H9 (cell line): ENCODE results near the gene CYP39A1. TPM values are rescaled to one million over a fixed set of nuclear protein-coding genes. Genes with fewer than 3 reads are reported as not detected.

Experiments
- DNase-seq: peaks from one replicate; pipeline ENCODE4 v3.0.0-alpha.2; 2017
- H2AFZ ChIP-seq: one replicate; pipeline ENCODE4 v1.6.1; 2013; ENCODE audit warnings: mild to moderate bottlenecking, low read length, control low read depth, moderate library complexity
- H2AK5ac ChIP-seq: 2 replicates; pipeline ENCODE4 v1.6.1; 2013; ENCODE audit warnings: low read length, control low read depth, mixed read lengths; ENCODE audit not compliant: insufficient read length
- H2BK120ac ChIP-seq: one replicate; pipeline ENCODE4 v1.6.1; 2013; ENCODE audit warnings: low read depth, mild to moderate bottlenecking, low read length, control low read depth, inconsistent platforms; ENCODE audit not compliant: poor library complexity, severe bottlenecking
- H2BK12ac ChIP-seq: 2 replicates; pipeline ENCODE4 v1.6.1; 2013; ENCODE audit warnings: low read length, control low read depth, mixed read lengths, low read depth; ENCODE audit not compliant: insufficient read length
- H2BK15ac ChIP-seq: 2 replicates; pipeline ENCODE4 v1.6.1; 2013; ENCODE audit warnings: low read depth, low read length, control low read depth
- H2BK20ac ChIP-seq: one replicate; pipeline ENCODE4 v1.6.1; 2013; ENCODE audit warnings: low read depth, mild to moderate bottlenecking, low read length, control low read depth, inconsistent platforms; ENCODE audit not compliant: poor library complexity, severe bottlenecking
- H2BK5ac ChIP-seq: 2 replicates; pipeline ENCODE4 v1.6.1; 2013; ENCODE audit warnings: low read length, control low read depth, mixed read lengths; ENCODE audit not compliant: insufficient read length
- H3K14ac ChIP-seq: 2 replicates; pipeline ENCODE4 v1.6.1; 2013; ENCODE audit warnings: low read length, control low read depth; ENCODE audit not compliant: insufficient read depth
- H3K18ac ChIP-seq: 2 replicates; pipeline ENCODE4 v1.6.1; 2013; ENCODE audit warnings: low read depth, mild to moderate bottlenecking, mixed read lengths, low read length, control low read depth; ENCODE audit not compliant: insufficient read length
- H3K23ac ChIP-seq: 2 replicates; pipeline ENCODE4 v1.6.1; 2013; ENCODE audit warnings: low read length, control low read depth, mixed read lengths, low read depth; ENCODE audit not compliant: insufficient read length
- H3K23me2 ChIP-seq: 2 replicates; pipeline ENCODE4 v1.6.1; 2013; ENCODE audit warnings: low read depth, mild to moderate bottlenecking, mixed read lengths, low read length, control low read depth; ENCODE audit not compliant: insufficient read length, poor library complexity, severe bottlenecking
- H3K27ac ChIP-seq: 2 replicates; pipeline ENCODE4 v1.5.1; 2013; ENCODE audit warnings: low read length, control low read depth, mixed read lengths, low read depth; ENCODE audit not compliant: insufficient read length
- H3K27me3 ChIP-seq: 2 replicates; pipeline ENCODE4 v1.6.1; 2013; ENCODE audit warnings: low read length, control low read depth, inconsistent platforms; ENCODE audit not compliant: insufficient read depth
- H3K4ac ChIP-seq: 2 replicates; pipeline ENCODE4 v1.6.1; 2013; ENCODE audit warnings: low read depth, mild to moderate bottlenecking, control low read depth, inconsistent platforms, low read length, moderate library complexity
- H3K4me1 ChIP-seq: 2 replicates; pipeline ENCODE4 v1.6.1; 2013; ENCODE audit warnings: low read length, control low read depth, inconsistent platforms; ENCODE audit not compliant: insufficient read depth
- H3K4me2 ChIP-seq: 2 replicates; pipeline ENCODE4 v1.6.1; 2013; ENCODE audit warnings: low read length, control low read depth, mixed read lengths; ENCODE audit not compliant: insufficient read length, insufficient read depth
- H3K56ac ChIP-seq: 2 replicates; pipeline ENCODE4 v1.6.1; 2013; ENCODE audit warnings: low read depth, mild to moderate bottlenecking, mixed read lengths, low read length, control low read depth; ENCODE audit not compliant: insufficient read length
- H3K79me1 ChIP-seq: 2 replicates; pipeline ENCODE4 v1.6.1; 2013; ENCODE audit warnings: low read depth, mild to moderate bottlenecking, moderate library complexity, low read length, control low read depth, inconsistent platforms; ENCODE audit not compliant: insufficient read depth, poor library complexity, severe bottlenecking
- H3K79me2 ChIP-seq: 2 replicates; pipeline ENCODE4 v1.6.1; 2013; ENCODE audit warnings: low read length, control low read depth, inconsistent platforms; ENCODE audit not compliant: insufficient read depth
- H3K9ac ChIP-seq: 2 replicates; pipeline ENCODE4 v1.6.1; 2013; ENCODE audit warnings: low read length, control low read depth, mixed read lengths; ENCODE audit not compliant: insufficient read length; ENCODE audit errors: extremely low read depth
- H3K9me3 ChIP-seq: one replicate; pipeline ENCODE4 v1.6.1; 2013; ENCODE audit warnings: low read depth, low read length, inconsistent platforms; ENCODE audit not compliant: control insufficient read depth
- H3T11ph ChIP-seq: one replicate; pipeline ENCODE4 v1.6.1; 2013; ENCODE audit warnings: mild to moderate bottlenecking, low read length, control low read depth, inconsistent platforms
- H4K20me1 ChIP-seq: one replicate; pipeline ENCODE4 v1.6.1; 2013; ENCODE audit not compliant: control insufficient read depth, insufficient read length, insufficient read depth
- H4K5ac ChIP-seq: 2 replicates; pipeline ENCODE4 v1.6.1; 2013; ENCODE audit warnings: low read depth, mild to moderate bottlenecking, mixed read lengths, low read length, control low read depth; ENCODE audit not compliant: insufficient read length
- H4K8ac ChIP-seq: replicated peaks from 2 replicates; pipeline ENCODE4 v1.6.1; 2013; ENCODE audit warnings: low read length, control low read depth, mixed read lengths, low read depth; ENCODE audit not compliant: insufficient read length
- H4K91ac ChIP-seq: 2 replicates; pipeline ENCODE4 v1.6.1; 2013; ENCODE audit warnings: low read depth, mild to moderate bottlenecking, moderate library complexity, mixed read lengths, low read length, control low read depth; ENCODE audit not compliant: insufficient read length
- H3K27ac Mint-ChIP-seq, 3 experiments: 2 replicates in 2 of 3; 3 replicates in 1 of 3; pipeline ENCODE4 v1.8.0; 2020 to 2021; ENCODE audit warnings: mixed read lengths in 3 of 3, mild to moderate bottlenecking in 1 of 3, moderate library complexity in 1 of 3
- H3K27me3 Mint-ChIP-seq: 2 replicates; pipeline ENCODE4 v1.8.0; 2021; ENCODE audit warnings: low read depth, mild to moderate bottlenecking, moderate library complexity, mixed read lengths
- H3K36me3 Mint-ChIP-seq, 3 experiments: 2 replicates in 2 of 3; 3 replicates in 1 of 3; pipeline ENCODE4 v1.8.0; 2020 to 2021; ENCODE audit warnings: low read depth in 3 of 3, mixed read lengths in 3 of 3; ENCODE audit not compliant: insufficient read depth in 1 of 3
- H3K4me1 Mint-ChIP-seq, 2 experiments: 2 replicates each; pipeline ENCODE4 v1.8.0; 2020; ENCODE audit warnings: mixed read lengths in 2 of 2
- H3K4me3 Mint-ChIP-seq, 2 experiments: 2 replicates in 1 of 2; 3 replicates in 1 of 2; pipeline ENCODE4 v1.8.0; 2020 to 2021; ENCODE audit warnings: mild to moderate bottlenecking in 2 of 2, mixed read lengths in 2 of 2, moderate library complexity in 1 of 2
- H3K9me3 Mint-ChIP-seq, 2 experiments: 2 replicates in 1 of 2; 3 replicates in 1 of 2; pipeline ENCODE4 v1.8.0; 2020; ENCODE audit warnings: mild to moderate bottlenecking in 2 of 2, mixed read lengths in 2 of 2, moderate library complexity in 1 of 2
- total RNA-seq: library from RNA; stranded (reverse); gene quantifications from 2 replicates; pipeline ENCODE4 v1.2.1, GENCODE V29; 2021
- TF ChIP-seq, protein P1 (sequence below): fragments of 200-600 bp; sonication (generic); conservative IDR thresholded peaks from 3 replicates; pipeline ENCODE4 v1.8.0; 2021; ENCODE audit warnings: antibody characterized with exemption, mild to moderate bottlenecking

Gene CYP39A1
- total RNA-seq, 1 experiment from 2014 or later: 0.50 TPM

DNA sequence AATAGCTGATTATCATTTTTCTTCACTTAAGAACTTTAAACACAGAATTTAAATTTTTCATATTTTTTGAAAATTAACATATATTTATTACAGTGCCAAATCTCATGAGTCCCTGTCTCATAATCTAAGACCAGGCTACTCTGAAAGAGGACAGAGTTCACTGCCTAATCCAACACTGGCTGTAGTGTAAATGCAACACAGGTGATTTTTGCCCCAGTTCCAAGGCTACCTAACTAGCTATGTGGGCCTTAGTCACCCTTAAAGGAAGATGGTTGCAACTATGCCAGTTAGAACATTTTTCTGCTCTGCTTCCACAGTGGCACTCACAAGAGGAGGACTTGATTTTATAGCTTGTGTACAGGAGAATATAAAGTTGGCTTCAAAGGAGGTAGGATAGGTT lies 5.0 kb upstream of the CYP39A1 start:
- Mint-ChIP-seq H3K27ac (no peak overlapping the region), H3K4me3 (no peak overlapping the region), H3K27me3 (peaks cover 20% of the 10 kb centered on the region), H3K36me3 (no peaks in the 10 kb centered on the region; a peak in 1 of 7 replicates), H3K4me1 (peaks cover 6 to 7% of the 10 kb centered on the region in 2 experiments), H3K9me3 (no peaks in the 10 kb centered on the region)
- no peaks in the 10 kb centered on the region for H3K9me3 ChIP-seq
- H3K79me2 ChIP-seq: no peaks in the 10 kb centered on the region
- H4K8ac ChIP-seq: no peak overlapping the region
- H3K23ac ChIP-seq: no peak overlapping the region
- H4K5ac ChIP-seq: no peak overlapping the region
- no peak for DNase-seq
- H3K14ac ChIP-seq: no peak overlapping the region
- no peak overlapping the region for H4K91ac ChIP-seq
- H3K79me1 ChIP-seq: no peaks in the 10 kb centered on the region
- H3K27ac ChIP-seq: no peak overlapping the region
- H2AK5ac ChIP-seq: no peak overlapping the region
- no peak overlapping the region for H2BK20ac ChIP-seq
- H2BK5ac ChIP-seq: no peak overlapping the region
- H3K4ac ChIP-seq: no peak overlapping the region
- no peak overlapping the region for H2BK15ac ChIP-seq
- H3K9ac ChIP-seq: no peak overlapping the region
- H3K4me2 ChIP-seq: no peak overlapping the region
- no peak overlapping the region for H2BK12ac ChIP-seq
- H3K18ac ChIP-seq: no peak overlapping the region
- no peaks in the 10 kb centered on the region for H4K20me1 ChIP-seq
- no peaks in the 10 kb centered on the region; the same call in 1 of the 2 replicates for H3K27me3 ChIP-seq
- H3T11ph ChIP-seq: no peak overlapping the region
- no peak overlapping the region for H2BK120ac ChIP-seq
- H2AFZ ChIP-seq: no peak overlapping the region
- no peak overlapping the region for H3K56ac ChIP-seq
- TF ChIP-seq, protein P1, sequence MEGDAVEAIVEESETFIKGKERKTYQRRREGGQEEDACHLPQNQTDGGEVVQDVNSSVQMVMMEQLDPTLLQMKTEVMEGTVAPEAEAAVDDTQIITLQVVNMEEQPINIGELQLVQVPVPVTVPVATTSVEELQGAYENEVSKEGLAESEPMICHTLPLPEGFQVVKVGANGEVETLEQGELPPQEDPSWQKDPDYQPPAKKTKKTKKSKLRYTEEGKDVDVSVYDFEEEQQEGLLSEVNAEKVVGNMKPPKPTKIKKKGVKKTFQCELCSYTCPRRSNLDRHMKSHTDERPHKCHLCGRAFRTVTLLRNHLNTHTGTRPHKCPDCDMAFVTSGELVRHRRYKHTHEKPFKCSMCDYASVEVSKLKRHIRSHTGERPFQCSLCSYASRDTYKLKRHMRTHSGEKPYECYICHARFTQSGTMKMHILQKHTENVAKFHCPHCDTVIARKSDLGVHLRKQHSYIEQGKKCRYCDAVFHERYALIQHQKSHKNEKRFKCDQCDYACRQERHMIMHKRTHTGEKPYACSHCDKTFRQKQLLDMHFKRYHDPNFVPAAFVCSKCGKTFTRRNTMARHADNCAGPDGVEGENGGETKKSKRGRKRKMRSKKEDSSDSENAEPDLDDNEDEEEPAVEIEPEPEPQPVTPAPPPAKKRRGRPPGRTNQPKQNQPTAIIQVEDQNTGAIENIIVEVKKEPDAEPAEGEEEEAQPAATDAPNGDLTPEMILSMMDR: no peak
- H3K23me2 ChIP-seq: no peaks in the 10 kb centered on the region
- no peaks in the 10 kb centered on the region for H3K4me1 ChIP-seq
